ENCODE results near the gene TEX54. TPM values are rescaled to one million over a fixed set of nuclear protein-coding genes. Genes with fewer than 3 reads are reported as not detected.
A peak's percentile ranks its signal among the peaks of the same experiment; 100 is the strongest.

Gene TEX54
- total RNA-seq, 1 donor from 2014 or later, result not detected

GRCh38 chr11:62806611-62807121 is 26.0 kb downstream of the TEX54 start:
- H3K27ac ChIP-seq, result peak overlapping the region; percentile 93
- ATAC-seq (peak in 1 of 2 donors; percentile 3), DNase-seq (peak; percentile 57)
- H3K4me1 ChIP-seq, result peaks cover 29% of the 10 kb centered on the region
- no peak for TF ChIP-seq CTCF (IDR thresholded peaks at IDR 0.05)
- H3K27me3 ChIP-seq (ENCODE audit: low read depth), result no peaks in the 10 kb centered on the region
- intact Hi-C loops (cut with DNase I), result no loop called here
- H3K9me3 ChIP-seq, result no peaks in the 10 kb centered on the region
- peaks cover 36% of the 10 kb centered on the region for H3K36me3 ChIP-seq
- no peak overlapping the region for H3K4me3 ChIP-seq

GRCh38 chr11:62805961-62806441 is 26.6 kb downstream of the TEX54 start:
- Histone ChIP-seq H3K27ac (peak overlapping the region; percentile 93), H3K4me3 (peak overlapping the region; percentile 86), H3K4me1 (peaks cover 29% of the 10 kb centered on the region), H3K27me3 (ENCODE audit: low read depth) (no peaks in the 10 kb centered on the region), H3K36me3 (peaks cover 42% of the 10 kb centered on the region), H3K9me3 (no peaks in the 10 kb centered on the region)
- no peak for ATAC-seq
- DNase-seq, result no peak
- intact Hi-C loops (cut with DNase I), result no loop called here
- TF ChIP-seq CTCF (IDR thresholded peaks at IDR 0.05), result no peak

GRCh38 chr11:62805076-62805892 is 27.4 kb downstream of the TEX54 start, which contains the start of gene NXF1:
Gene NXF1 (minus strand): TSS chr11:62805440. CDS start chr11:62805356, 84 bp downstream.
- peak; percentile 95 to 97 for ATAC-seq
- no peak for TF ChIP-seq CTCF (IDR thresholded peaks at IDR 0.05)
- intact Hi-C loops (cut with DNase I), result no loop called here
- Histone ChIP-seq H3K36me3 (peaks cover 50% of the 10 kb centered on the region), H3K27ac (peak within 1 kb of the TSS; percentile 93), H3K9me3 (no peaks in the 10 kb centered on the region), H3K4me3 (peak within 1 kb of the TSS; percentile 86), H3K4me1 (peaks cover 29% of the 10 kb centered on the region), H3K27me3 (ENCODE audit: low read depth) (no peaks in the 10 kb centered on the region)
- DNase-seq, result peak; percentile 96

GRCh38 chr11:62804310-62805075 is 28.1 kb downstream of the TEX54 start:
- Histone ChIP-seq H3K4me3 (peak overlapping the region; percentile 86), H3K27me3 (ENCODE audit: low read depth) (no peaks in the 10 kb centered on the region), H3K9me3 (no peaks in the 10 kb centered on the region), H3K36me3 (peaks cover 57% of the 10 kb centered on the region), H3K27ac (peak overlapping the region; percentile 93), H3K4me1 (peaks cover 29% of the 10 kb centered on the region)
- intact Hi-C loops (cut with DNase I), result no loop called here
- no peak for TF ChIP-seq CTCF (IDR thresholded peaks at IDR 0.05)
- DNase-seq (peak; percentile 20), ATAC-seq (peak; percentile 6 to 44)

- intact Hi-C loops (cut with DNase I), result no loop called here
- H3K4me1 ChIP-seq, result peaks cover 24% of the 10 kb centered on the region
- no peak for TF ChIP-seq CTCF (IDR thresholded peaks at IDR 0.05)
- H3K36me3 ChIP-seq, result peaks cover 80% of the 10 kb centered on the region
- no peaks in the 10 kb centered on the region for H3K9me3 ChIP-seq
- no peak overlapping the region for H3K4me3 ChIP-seq
- H3K27me3 ChIP-seq (ENCODE audit: low read depth), result no peaks in the 10 kb centered on the region
- no peak overlapping the region for H3K27ac ChIP-seq
- no peak for DNase-seq
- no peak for ATAC-seq
Measured at GRCh38 chr11:62801071-62801470, 31.6 kb downstream of the TEX54 start.
